Measurements from ENCODE around the gene FUCA2. TPM values are rescaled to one million over a fixed set of nuclear protein-coding genes. Genes with fewer than 3 reads are reported as not detected.

FUCA2 gene
- total and polyA plus RNA-seq, 2 of the 8 experiments (the other 6 are each of a cell fraction or from before 2014, with no cell fraction given), result 24.2 to 47.2 TPM

GRCh38 chr6:143505537-143505936 lies 6.0 kb downstream of the FUCA2 start:
- no peak overlapping the region for H2AK5ac ChIP-seq (ENCODE audit: low read depth, low read length)
- no peak overlapping the region for H3K18ac ChIP-seq (ENCODE audit: extremely low read depth, low read length)
- no peaks in the 10 kb centered on the region for H3K9me3 ChIP-seq (ENCODE audit: insufficient read depth in 2 of 2, low read depth in 1 of 2, low read length in 1 of 2)
- H3K14ac ChIP-seq (ENCODE audit: insufficient read length), result no peak overlapping the region
- H2AFZ ChIP-seq (ENCODE audit: low read length), result no peak overlapping the region
- no peak overlapping the region for H3K9ac ChIP-seq (replicated peaks in 1 of 4; ENCODE audit: extremely low read depth in 1 of 4, low read depth in 3 of 4, low read length in 3 of 4)
- H2BK5ac ChIP-seq (ENCODE audit: low read depth, low read length), result no peak overlapping the region
- H4K8ac ChIP-seq (ENCODE audit: extremely low read depth, insufficient read depth, low read length), result no peak overlapping the region
- H3K4me3 ChIP-seq (ENCODE audit: extremely low read depth in 1 of 4, insufficient read depth in 2 of 4, low read depth in 3 of 4, low read length in 4 of 4), result no peak overlapping the region
- H3K36me3 ChIP-seq (ENCODE audit: control insufficient read depth in 2 of 4, insufficient read depth in 4 of 4, low read length in 3 of 4), result peaks cover 2 to 45% (median 17%) of the 10 kb centered on the region in 4 experiments; a peak in 5 of 8 replicates
- H3K27me3 ChIP-seq (replicated peaks in 1 of 4; ENCODE audit: control insufficient read depth in 3 of 4, extremely low read depth in 1 of 4, insufficient read depth in 3 of 4, low read length in 3 of 4), result no peaks in the 10 kb centered on the region
- H2BK12ac ChIP-seq (ENCODE audit: low read depth, low read length), result no peak overlapping the region
- H3K4ac ChIP-seq (replicated peaks; ENCODE audit: insufficient read length, low read depth, low read length), result no peak overlapping the region
- H3K4me1 ChIP-seq (replicated peaks in 1 of 4; ENCODE audit: control insufficient read depth in 3 of 4, insufficient read depth in 4 of 4, low read length in 3 of 4), result no peaks in the 10 kb centered on the region; a peak in 1 of 7 replicates
- H4K91ac ChIP-seq (replicated peaks; ENCODE audit: insufficient read length, low read length), result no peak overlapping the region
- peaks cover 0 to 12% of the 10 kb centered on the region in 2 experiments; a peak in 2 of 4 replicates for H3K79me2 ChIP-seq (ENCODE audit: control insufficient read depth in 1 of 2, insufficient read depth in 2 of 2, low read length in 2 of 2)
- no peak overlapping the region for H3K27ac ChIP-seq (ENCODE audit: low read depth, low read length)
- no peak overlapping the region for H2BK120ac ChIP-seq (replicated peaks; ENCODE audit: low read depth, low read length)
- no peak overlapping the region for H2BK15ac ChIP-seq (ENCODE audit: low read length)
- H3K79me1 ChIP-seq (ENCODE audit: low read depth, low read length), result no peaks in the 10 kb centered on the region; the same call in 1 of the 2 replicates
- no peak for DNase-seq (ENCODE audit: low read depth in 1 of 2, low spot score in 2 of 2)
- CTCF ChIA-PET (ENCODE audit: partially characterized antibody), result interaction anchor here (0.7 to 1.5 kb wide), 3 partner anchors 10 to 509 kb away, joined by 3 to 4 read pairs (median 3); no protein-coding TSS in a partner anchor
- H3K56ac ChIP-seq (replicated peaks; ENCODE audit: insufficient read length, low read depth, low read length), result no peak overlapping the region
- POLR2A ChIA-PET (ENCODE audit: partially characterized antibody), result interaction anchor here (0.7 to 2.1 kb wide), 4 partner anchors 9 to 79 kb away, joined by 4 to 6 read pairs (median 4); no protein-coding TSS in a partner anchor
- H2BK20ac ChIP-seq (ENCODE audit: low read length), result no peak overlapping the region
- WGBS, 2 experiments (ENCODE audit: extremely low coverage in 1 of 2, insufficient coverage in 1 of 2, insufficient read length in 1 of 2, insufficient replicate concordance in 2 of 2, low coverage in 1 of 2, low lambda C conversion rate in 2 of 2, missing lambda C conversion rate in 1 of 2), result 90% methylated on average over 2 of the region's 2 CpGs; no CpG with 5 or more reads in 1 of the 2 experiments
- FAIRE-seq, result no peak
- no peak overlapping the region for H3K4me2 ChIP-seq (ENCODE audit: insufficient read depth in 1 of 2, low read depth in 2 of 2, low read length in 2 of 2)
- H4K5ac ChIP-seq (ENCODE audit: insufficient read length, low read depth, low read length), result no peak overlapping the region
- no peaks in the 10 kb centered on the region for H3K23me2 ChIP-seq (ENCODE audit: low read depth, low read length)
- peaks cover 2% of the 10 kb centered on the region in 2 experiments for H4K20me1 ChIP-seq (replicated peaks in 1 of 2; ENCODE audit: control insufficient read depth in 1 of 2, insufficient read depth in 2 of 2, low read length in 2 of 2)
- no peak overlapping the region for H3K23ac ChIP-seq (ENCODE audit: insufficient read length)
- TF ChIP-seq TAF7 (optimal IDR thresholded peaks at IDR 0.05; ENCODE audit: borderline replicate concordance, low read depth, low read length), result no peak
- TF ChIP-seq HDAC2 (IDR thresholded peaks at IDR 0.05; ENCODE audit: borderline replicate concordance in 1 of 2, low read depth in 2 of 2, low read length in 2 of 2), result no peak
- TF ChIP-seq KDM5A (IDR thresholded peaks at IDR 0.05; ENCODE audit: low read length), result no peak
- no peak for TF ChIP-seq JUN (IDR thresholded peaks at IDR 0.05; ENCODE audit: low read depth, low read length)
- TF ChIP-seq SIX5 (IDR thresholded peaks at IDR 0.05; ENCODE audit: low read depth, low read length), result no peak
- no peak for TF ChIP-seq RNF2 (IDR thresholded peaks at IDR 0.05; ENCODE audit: borderline replicate concordance, low read depth, low read length, missing control alignments, poor library complexity, severe bottlenecking)
- no peak for TF ChIP-seq SIN3A (conservative IDR thresholded peaks at IDR 0.05 in 1 of 2, IDR thresholded peaks at IDR 0.05 in 1 of 2; ENCODE audit: low read depth in 1 of 2, low read length in 2 of 2)
- TF ChIP-seq BCL11A (IDR thresholded peaks at IDR 0.05; ENCODE audit: low read depth in 2 of 2, low read length in 2 of 2), result no peak
- TF ChIP-seq HDAC6 (IDR thresholded peaks at IDR 0.05; ENCODE audit: low read depth, low read length), result no peak
- no peak for TF ChIP-seq GABPA (IDR thresholded peaks at IDR 0.05; ENCODE audit: borderline replicate concordance, insufficient read depth, low read length)
- TF ChIP-seq POLR2A (IDR thresholded peaks at IDR 0.05; ENCODE audit: control extremely low read depth in 1 of 2, low read depth in 2 of 2, low read length in 2 of 2), result no peak
- no peak for TF ChIP-seq RFX5 (IDR thresholded peaks at IDR 0.05; ENCODE audit: borderline replicate concordance, low read depth, low read length)
- no peak for TF ChIP-seq RXRA (IDR thresholded peaks at IDR 0.05; ENCODE audit: insufficient read depth, low read depth, low read length)

Data from H1 (cell line).